NCI-H345 (cell line): Measurements from ENCODE around the gene RPTOR.

ENCODE experiments used
- DNase-seq: peaks from one replicate; lab custom pipeline; 2025; lab: John Stamatoyannopoulos, UW

Gene RPTOR

GRCh38 chr17:80892900-80893603 lies 348.4 kb downstream of the RPTOR start:
- no peak for DNase-seq

- no peak for DNase-seq
Measured at GRCh38 chr17:80893604-80894438, 349.2 kb downstream of the RPTOR start.

GRCh38 chr17:80894439-80894721 lies 349.7 kb downstream of the RPTOR start:
- no peak for DNase-seq

GRCh38 chr17:80894726-80895125 lies 350.1 kb downstream of the RPTOR start:
- no peak for DNase-seq

- DNase-seq, result no peak
Measured at GRCh38 chr17:80895366-80895765, 350.7 kb downstream of the RPTOR start.

- no peak for DNase-seq
Measured at GRCh38 chr17:80898716-80899115, 354.1 kb downstream of the RPTOR start.

- DNase-seq, result peak; percentile 31
Measured at GRCh38 chr17:80899402-80900268, 355.0 kb downstream of the RPTOR start.

GRCh38 chr17:80901319-80901718 lies 356.7 kb downstream of the RPTOR start:
- DNase-seq, result no peak

- DNase-seq, result no peak
Measured at GRCh38 chr17:80902197-80902962, 357.7 kb downstream of the RPTOR start.

- no peak for DNase-seq
Measured at GRCh38 chr17:80902963-80903611, 358.4 kb downstream of the RPTOR start.

- DNase-seq, result no peak
Measured at GRCh38 chr17:80904036-80904753, 359.6 kb downstream of the RPTOR start.

- no peak for DNase-seq
Measured at GRCh38 chr17:80905586-80906230, 361.1 kb downstream of the RPTOR start.

- DNase-seq, result no peak
Measured at GRCh38 chr17:80906364-80907259, 362.0 kb downstream of the RPTOR start.

GRCh38 chr17:80907281-80907680 lies 362.6 kb downstream of the RPTOR start:
- DNase-seq, result no peak

- DNase-seq, result no peak
Measured at GRCh38 chr17:80908211-80908610, 363.6 kb downstream of the RPTOR start.

GRCh38 chr17:80908776-80909175 lies 364.1 kb downstream of the RPTOR start:
- no peak for DNase-seq

- no peak for DNase-seq
Measured at GRCh38 chr17:80909635-80910034, 365.0 kb downstream of the RPTOR start.

GRCh38 chr17:80910043-80910442 lies 365.4 kb downstream of the RPTOR start:
- no peak for DNase-seq

GRCh38 chr17:80912476-80912875 lies 367.8 kb downstream of the RPTOR start:
- no peak for DNase-seq
